SK-N-SH treated with all-trans-retinoic acid at 6 μM for 48 hours (cell line): ENCODE measurements around the gene DVL1.

Source experiments
- ATAC-seq: fragments of 200-7000 bp; cut with Tn5 transposase; 3 replicates; pipeline ENCODE4 v1.9.1; 2020; ENCODE audit warnings: mild to moderate bottlenecking, moderate library complexity
- ARNTL ChIP-seq: fragments of 450-650 bp; formaldehyde crosslinking; IDR thresholded peaks from 2 replicates; pipeline ENCODE4 v1.5.0; 2020; ENCODE audit warnings: low read depth, mild to moderate bottlenecking, moderate library complexity, borderline replicate concordance
- CREB5 ChIP-seq: fragments of 250-450 bp; sonication (Bioruptor Pico); IDR thresholded peaks from 2 replicates; pipeline ENCODE4 v1.5.1; 2020; ENCODE audit warnings: low read depth, mild to moderate bottlenecking, moderate library complexity
- CSDC2 ChIP-seq: fragments of 250-450 bp; sonication (Bioruptor Pico); IDR thresholded peaks from 2 replicates; pipeline ENCODE4 v1.5.0; 2020; ENCODE audit warnings: mild to moderate bottlenecking, moderate library complexity
- CSRNP3 ChIP-seq: fragments of 250-450 bp; sonication (Bioruptor Pico); IDR thresholded peaks from 2 replicates; pipeline ENCODE4 v1.5.1; 2021; ENCODE audit warnings: mild to moderate bottlenecking, moderate library complexity
- ESRRG ChIP-seq: fragments of 250-450 bp; sonication (Bioruptor Pico); IDR thresholded peaks from 2 replicates; pipeline ENCODE4 v1.6.1; 2021; ENCODE audit warnings: mild to moderate bottlenecking
- GLIS3 ChIP-seq: fragments of 250-450 bp; sonication (Bioruptor Pico); IDR thresholded peaks from 2 replicates; pipeline ENCODE4 v1.5.0; 2020; ENCODE audit warnings: mild to moderate bottlenecking, moderate library complexity
- ISL1 ChIP-seq: fragments of 250-450 bp; sonication (Bioruptor Pico); IDR thresholded peaks from 2 replicates; pipeline ENCODE4 v2.1.2; 2022; ENCODE audit warnings: mild to moderate bottlenecking, moderate library complexity
- OSR1 ChIP-seq: fragments of 250-450 bp; sonication (Bioruptor Pico); IDR thresholded peaks from 2 replicates; pipeline ENCODE4 v1.8.0; 2022; ENCODE audit warnings: moderate library complexity, mild to moderate bottlenecking, inconsistent platforms
- PATZ1 ChIP-seq: fragments of 250-450 bp; sonication (Bioruptor Pico); IDR thresholded peaks from 2 replicates; pipeline ENCODE4 v1.8.0; 2020; ENCODE audit warnings: mild to moderate bottlenecking, moderate library complexity, borderline replicate concordance
- POU6F1 ChIP-seq: fragments of 250-450 bp; sonication (Bioruptor Pico); IDR thresholded peaks from 2 replicates; pipeline ENCODE4 v1.8.0; 2021; ENCODE audit warnings: low read depth, mild to moderate bottlenecking, moderate library complexity, borderline replicate concordance
- PPARA ChIP-seq: fragments of 250-450 bp; sonication (Bioruptor Pico); IDR thresholded peaks from 2 replicates; pipeline ENCODE4 v1.5.0; 2020; ENCODE audit warnings: mild to moderate bottlenecking, borderline replicate concordance
- RARB ChIP-seq: fragments of 250-450 bp; sonication (Bioruptor Pico); IDR thresholded peaks from 2 replicates; pipeline ENCODE4 v1.8.0; 2021; ENCODE audit warnings: mild to moderate bottlenecking, moderate library complexity
- TOX ChIP-seq: fragments of 250-450 bp; sonication (Bioruptor Pico); IDR thresholded peaks from 2 replicates; pipeline ENCODE4 v1.8.0; 2021; ENCODE audit warnings: mild to moderate bottlenecking, moderate library complexity, borderline replicate concordance
- TSHZ2 ChIP-seq: fragments of 250-450 bp; sonication (Bioruptor Pico); IDR thresholded peaks from 2 replicates; pipeline ENCODE4 v1.5.0; 2020; ENCODE audit warnings: mild to moderate bottlenecking, moderate library complexity
- ZC3H10 ChIP-seq: fragments of 250-450 bp; sonication (Bioruptor Pico); IDR thresholded peaks from 2 replicates; pipeline ENCODE4 v1.5.1; 2021; ENCODE audit warnings: mild to moderate bottlenecking, moderate library complexity
- ZFP3 ChIP-seq: fragments of 250-450 bp; sonication (Bioruptor Pico); IDR thresholded peaks from 2 replicates; pipeline ENCODE4 v1.5.0; 2020; ENCODE audit warnings: mild to moderate bottlenecking, moderate library complexity
- ZFP30 ChIP-seq: fragments of 450-650 bp; formaldehyde crosslinking; IDR thresholded peaks from 2 replicates; pipeline ENCODE4 v1.5.0; 2022; ENCODE audit warnings: mild to moderate bottlenecking, moderate library complexity
- ZNF565 ChIP-seq: fragments of 450-650 bp; formaldehyde crosslinking; conservative IDR thresholded peaks from 2 replicates; pipeline ENCODE4 v1.5.0; 2020; ENCODE audit warnings: low read depth, mild to moderate bottlenecking, moderate library complexity
- ZNF70 ChIP-seq: fragments of 450-650 bp; formaldehyde crosslinking; IDR thresholded peaks from 2 replicates; pipeline ENCODE4 v1.5.0; 2020; ENCODE audit warnings: mild to moderate bottlenecking, moderate library complexity
- ZNF8 ChIP-seq: fragments of 450-650 bp; formaldehyde crosslinking; IDR thresholded peaks from 2 replicates; pipeline ENCODE4 v1.5.0; 2020; ENCODE audit warnings: mild to moderate bottlenecking, moderate library complexity

Gene DVL1

GRCh38 chr1:1335283-1335682 lies 13.9 kb downstream of the DVL1 start (continued):
- TF ChIP-seq POU6F1 (CRISPR knock-in tag) (no peak), ARNTL (CRISPR knock-in tag) (no peak), ESRRG (CRISPR knock-in tag) (no peak), CSDC2 (CRISPR knock-in tag) (no peak)

- TF ChIP-seq ZNF70 (CRISPR knock-in tag) = no peak
- no peak for TF ChIP-seq ESRRG (CRISPR knock-in tag)
- TF ChIP-seq GLIS3 = no peak
- TF ChIP-seq CREB5 (CRISPR knock-in tag) = no peak
- TF ChIP-seq ZNF565 (CRISPR knock-in tag) = no peak
- no peak for TF ChIP-seq ARNTL (CRISPR knock-in tag)
- no peak for TF ChIP-seq CSDC2 (CRISPR knock-in tag)
- no peak for TF ChIP-seq RARB (CRISPR knock-in tag)
- no peak for TF ChIP-seq TSHZ2 (CRISPR knock-in tag)
- no peak for TF ChIP-seq PPARA (CRISPR knock-in tag)
- no peak for TF ChIP-seq TOX (CRISPR knock-in tag)
- TF ChIP-seq ZC3H10 = no peak
- TF ChIP-seq ZNF8 (CRISPR knock-in tag) = no peak
- no peak for TF ChIP-seq ISL1
- TF ChIP-seq, all 23 proteins: peak for 0
- ATAC-seq = no peak
Observed at GRCh38 chr1:1334835-1335234, 14.4 kb downstream of the DVL1 start.

GRCh38 chr1:1333551-1334241 lies 15.5 kb downstream of the DVL1 start:
- TF ChIP-seq PPARA (CRISPR knock-in tag) (no peak), ZNF565 (CRISPR knock-in tag) (no peak), POU6F1 (CRISPR knock-in tag) (no peak), CREB5 (CRISPR knock-in tag) (no peak), CSDC2 (CRISPR knock-in tag) (no peak), CSRNP3 (CRISPR knock-in tag) (no peak), ZC3H10 (no peak), OSR1 (CRISPR knock-in tag) (no peak), PATZ1 (no peak), TOX (CRISPR knock-in tag) (no peak), ARNTL (CRISPR knock-in tag) (no peak), ZFP3 (CRISPR knock-in tag) (no peak), TSHZ2 (CRISPR knock-in tag) (no peak), ZNF8 (CRISPR knock-in tag) (no peak), ZFP30 (CRISPR knock-in tag) (no peak), GLIS3 (no peak)
- no peak for ATAC-seq
